K562 (cell line): ENCODE results near the gene UBE2I. TPM values are rescaled to one million over a fixed set of nuclear protein-coding genes. Genes with fewer than 3 reads are reported as not detected.
A peak's percentile ranks its signal among the peaks of the same experiment; 100 is the strongest.

ENCODE experiments used
- ATAC-seq: fragments of 200-7000 bp; cut with Tn5 transposase; 3 replicates; pipeline ENCODE4 v1.9.1; 2020; ENCODE audit warnings: moderate library complexity
- BruUV-seq: library from RNA; stranded (reverse); fragments of 400-500 nt; replicated peaks from 2 replicates; lab custom pipeline; 2021; lab: Mats Ljungman, UMichigan
- CTCF ChIA-PET: fragments of 300-600 bp; formaldehyde crosslinking; extraction: SDS; loops from one replicate; lab custom pipeline; 2021; ENCODE audit warnings: low intra/inter-chr PET ratio; lab: Yijun Ruan, JAX
- POLR2A ChIA-PET: fragments of 300-600, 350-650 bp; sonication (Branson Sonifier 250); formaldehyde crosslinking; extraction: SDS; loops from one replicate; lab custom pipeline; 2021; ENCODE audit warnings: antibody characterized with exemption, inconsistent platforms; lab: Yijun Ruan, JAX
- DNase-seq, 4 experiments: peaks; one replicate each; pipeline versions ENCODE4 v3.0.0 to v3.0.0-alpha.2; 2011 to 2018; ENCODE audit warnings: low spot score in 3 of 4, mixed read lengths in 3 of 4; ENCODE audit errors: extremely low read depth in 1 of 4
- FAIRE-seq: peaks from 2 replicates; lab custom pipeline; 2011; peaks lifted over from hg19 to GRCh38; lab: Jason Lieb, UNC
- H2AFZ ChIP-seq: 2 replicates; pipeline ENCODE4 v1.6.0; 2011; ENCODE audit warnings: low read depth, low read length, control low read depth, inconsistent platforms
- H3K27ac ChIP-seq: fragments of 200-600 bp; 3 replicates; pipeline ENCODE4 v1.8.0; 2011; ENCODE audit warnings: low read depth, mild to moderate bottlenecking, control low read depth, inconsistent platforms, low read length, moderate library complexity, mixed read lengths; ENCODE audit errors: extremely low read depth
- H3K27me3 ChIP-seq, 2 experiments: fragments of 300-600 bp in 1 of 2; 2 replicates in 1 of 2; 3 replicates in 1 of 2; pipeline versions ENCODE4 v1.6.0 to v1.8.0; 2011; ENCODE audit warnings: inconsistent platforms in 2 of 2, low read length in 2 of 2, mild to moderate bottlenecking in 1 of 2, mixed read lengths in 1 of 2, moderate library complexity in 1 of 2; ENCODE audit not compliant: control insufficient read depth in 2 of 2, insufficient read depth in 2 of 2
- H3K36me3 ChIP-seq: fragments of 300-600 bp; 3 replicates; pipeline ENCODE4 v1.8.0; 2011; ENCODE audit warnings: mild to moderate bottlenecking, low read length, inconsistent platforms; ENCODE audit not compliant: control insufficient read depth, insufficient read depth
- H3K4me1 ChIP-seq, 2 experiments: fragments of 200-600 bp in 1 of 2; replicated peaks in 1 of 2; 2 replicates in 1 of 2; 3 replicates in 1 of 2; pipeline versions ENCODE4 v1.5.1 to v1.8.0; 2011; ENCODE audit warnings: inconsistent platforms in 2 of 2, low read length in 2 of 2, mild to moderate bottlenecking in 1 of 2, mixed read lengths in 1 of 2, moderate library complexity in 1 of 2; ENCODE audit not compliant: control insufficient read depth in 2 of 2, insufficient read depth in 2 of 2
- H3K4me2 ChIP-seq: 2 replicates; pipeline ENCODE4 v1.6.1; 2011; ENCODE audit warnings: low read length, control low read depth, inconsistent platforms, mixed read lengths; ENCODE audit not compliant: insufficient read depth
- H3K4me3 ChIP-seq: fragments of 200-600 bp; sonication (generic), shearing (Covaris generic); 2 replicates; pipeline ENCODE4 v1.5.1; 2016; ENCODE audit warnings: control low read depth, inconsistent platforms
- H3K79me2 ChIP-seq: fragments of 200-600 bp; 3 replicates; pipeline ENCODE4 v1.8.0; 2011; ENCODE audit warnings: low read length, inconsistent platforms; ENCODE audit not compliant: control insufficient read depth, insufficient read depth
- H3K9ac ChIP-seq, 2 experiments: 2 replicates each; pipeline versions ENCODE4 v1.6.0 to v1.6.1; 2011; ENCODE audit warnings: low read depth in 2 of 2, low read length in 2 of 2, control low read depth in 1 of 2, inconsistent platforms in 1 of 2, mild to moderate bottlenecking in 1 of 2, mixed read lengths in 1 of 2; ENCODE audit not compliant: insufficient read depth in 1 of 2
- H3K9me1 ChIP-seq: one replicate; pipeline ENCODE4 v1.6.0; 2011; ENCODE audit warnings: inconsistent platforms, mild to moderate bottlenecking, low read length, moderate library complexity; ENCODE audit not compliant: control insufficient read depth, insufficient read depth
- H3K9me3 ChIP-seq: replicated peaks from 2 replicates; pipeline ENCODE4 v1.5.1; 2011; ENCODE audit warnings: low read depth, low read length, inconsistent platforms; ENCODE audit not compliant: control insufficient read depth, insufficient read depth
- H4K20me1 ChIP-seq: replicated peaks from 2 replicates; pipeline ENCODE4 v1.6.1; 2011; ENCODE audit warnings: low read length, inconsistent platforms, mixed read lengths; ENCODE audit not compliant: control insufficient read depth, insufficient read depth
- CBX5 ChIP-seq: IDR thresholded peaks from 2 replicates; pipeline ENCODE4 v1.6.1; 2014; ENCODE audit warnings: low read depth, borderline replicate concordance
- KLF16 ChIP-seq: IDR thresholded peaks from 2 replicates; pipeline ENCODE4 v1.6.1; 2016; ENCODE audit warnings: antibody characterized with exemption
- RBM34 ChIP-seq: fragments of 200-400 bp; formaldehyde crosslinking; IDR thresholded peaks from 2 replicates; pipeline ENCODE4 v1.6.1; 2018; ENCODE audit warnings: low read length, borderline replicate concordance; ENCODE audit not compliant: insufficient read depth
- RFX1 ChIP-seq: fragments of 450-650 bp; IDR thresholded peaks from 2 replicates; pipeline ENCODE4 v1.6.1; 2016; ENCODE audit warnings: mild to moderate bottlenecking, moderate library complexity
- RFX5 ChIP-seq: IDR thresholded peaks from 2 replicates; pipeline ENCODE4 v1.6.1; 2011; ENCODE audit warnings: low read depth, mild to moderate bottlenecking, improper control_type of control experiment, low read length
- ZBTB34 ChIP-seq: fragments of 250-450 bp; sonication (Bioruptor Pico); IDR thresholded peaks from 2 replicates; pipeline ENCODE4 v1.8.0; 2021; ENCODE audit warnings: mild to moderate bottlenecking, moderate library complexity
- WGBS: fragments of 100-300 bp; shearing (Covaris generic); methylation state at CpG from one replicate; pipeline ENCODE4 v1.1.6; 2016; ENCODE audit warnings: low coverage, mixed read lengths; ENCODE audit not compliant: insufficient coverage; ENCODE audit errors: missing lambda C conversion rate; 5-methylcytosine and 5-hydroxymethylcytosine counted together
- in situ Hi-C: fragments of 300-500 bp; cut with MboI; formaldehyde crosslinking; loops from 4 replicates; pipeline ENCODE4 v1.15.0; 2018; ENCODE audit warnings: inconsistent platforms, mixed read lengths
- intact Hi-C: fragments of 100-400 bp; cut with micrococcal nuclease; formaldehyde crosslinking; loops from 2 replicates; pipeline ENCODE4 v1.14.2; 2022
- polyA plus RNA-seq, 8 experiments: library from polyadenylated mRNA; depleted of rRNA in 4 of 8; stranded (reverse) in 5 of 8; unstranded in 3 of 8; fragments of >200 nt; fragmentation: Nextera tagmentation in 2 of 8; fragmentation: Illumina TruSeq in 1 of 8; extraction: Ambion mirVana in 2 of 8; extraction: Trizol in 1 of 8; gene quantifications; 2 replicates each; pipeline versions ENCODE4 v1.2.1 to v1.2.3, GENCODE V29; 2011 to 2014; ENCODE audit warnings: inconsistent platforms in 1 of 8, missing spikeins in 1 of 8
- total RNA-seq, 7 experiments: library from RNA; depleted of rRNA in 6 of 7; stranded (reverse); fragments of >200 nt in 6 of 7; fragmentation: Illumina TruSeq in 2 of 7; extraction: Trizol in 2 of 7; gene quantifications; 2 replicates each; pipeline versions ENCODE4 v1.2.1 to v1.2.3, GENCODE V29; 2011 to 2021; ENCODE audit warnings: low replicate concordance in 1 of 7
- TF ChIP-seq, protein P1 (sequence below): fragments of 250-450 bp; sonication (Bioruptor Pico); IDR thresholded peaks from 2 replicates; pipeline ENCODE4 v1.4.0; 2020; ENCODE audit warnings: mild to moderate bottlenecking, moderate library complexity
- TF ChIP-seq, protein P2 (sequence below), 2 experiments: fragments of 450-650 bp; formaldehyde crosslinking in 1 of 2; IDR thresholded peaks; 2 replicates each; pipeline versions ENCODE4 v1.4.0 to v1.6.1; 2014 to 2020; ENCODE audit warnings: mild to moderate bottlenecking in 2 of 2, borderline replicate concordance in 1 of 2, low read depth in 1 of 2

Gene UBE2I
- total and polyA plus RNA-seq, 9 of the 15 experiments (the other 6 are each of a cell fraction or from before 2014, with no cell fraction given), result 36.6 to 254 (median 104) TPM

DNA sequence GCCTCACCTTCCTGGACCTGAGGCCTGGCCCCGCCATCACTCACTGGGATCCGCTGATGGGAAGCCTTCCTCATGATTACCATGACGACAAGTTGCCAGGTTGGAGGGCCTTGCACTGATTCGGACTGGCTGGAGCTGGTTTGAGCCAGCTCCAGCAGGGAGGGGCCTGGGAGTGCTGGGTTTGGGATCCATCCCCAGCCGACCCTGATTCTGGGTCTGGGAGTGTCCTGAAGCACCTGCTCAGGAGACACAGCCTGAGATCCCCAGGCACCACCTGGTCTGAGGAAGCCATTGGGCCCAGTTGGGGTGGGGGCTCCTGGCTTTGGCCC, 18.1 kb downstream of the UBE2I start:
- H3K4me1 ChIP-seq, result peaks cover 14 to 57% of the 10 kb centered on the region in 2 experiments
- H3K9me3 ChIP-seq, result 0 out of 2 replicates have a peak, but pooled peaks cover 4% of the 10 kb centered on the region
- no peak overlapping the region for H3K27ac ChIP-seq
- no peaks in the 10 kb centered on the region for H4K20me1 ChIP-seq
- ChIA-PET CTCF (no interaction called here), POLR2A (interaction anchor here (1.1 kb wide), 1 partner anchor 16 kb away, joined by 3 read pairs; no protein-coding TSS in a partner anchor)
- WGBS, result 66% methylated on average over 5 of the region's 5 CpGs
- no peak overlapping the region for H2AFZ ChIP-seq
- no peak overlapping the region for H3K4me2 ChIP-seq
- no peaks in the 10 kb centered on the region for H3K27me3 ChIP-seq
- no peak for ATAC-seq
- TF ChIP-seq RBM34, result no peak
- TF ChIP-seq RFX1, result peak; percentile 49
- no peak for TF ChIP-seq CBX5
- peak; percentile 80 for TF ChIP-seq KLF16
- TF ChIP-seq ZBTB34, result no peak
- TF ChIP-seq, protein P1, sequence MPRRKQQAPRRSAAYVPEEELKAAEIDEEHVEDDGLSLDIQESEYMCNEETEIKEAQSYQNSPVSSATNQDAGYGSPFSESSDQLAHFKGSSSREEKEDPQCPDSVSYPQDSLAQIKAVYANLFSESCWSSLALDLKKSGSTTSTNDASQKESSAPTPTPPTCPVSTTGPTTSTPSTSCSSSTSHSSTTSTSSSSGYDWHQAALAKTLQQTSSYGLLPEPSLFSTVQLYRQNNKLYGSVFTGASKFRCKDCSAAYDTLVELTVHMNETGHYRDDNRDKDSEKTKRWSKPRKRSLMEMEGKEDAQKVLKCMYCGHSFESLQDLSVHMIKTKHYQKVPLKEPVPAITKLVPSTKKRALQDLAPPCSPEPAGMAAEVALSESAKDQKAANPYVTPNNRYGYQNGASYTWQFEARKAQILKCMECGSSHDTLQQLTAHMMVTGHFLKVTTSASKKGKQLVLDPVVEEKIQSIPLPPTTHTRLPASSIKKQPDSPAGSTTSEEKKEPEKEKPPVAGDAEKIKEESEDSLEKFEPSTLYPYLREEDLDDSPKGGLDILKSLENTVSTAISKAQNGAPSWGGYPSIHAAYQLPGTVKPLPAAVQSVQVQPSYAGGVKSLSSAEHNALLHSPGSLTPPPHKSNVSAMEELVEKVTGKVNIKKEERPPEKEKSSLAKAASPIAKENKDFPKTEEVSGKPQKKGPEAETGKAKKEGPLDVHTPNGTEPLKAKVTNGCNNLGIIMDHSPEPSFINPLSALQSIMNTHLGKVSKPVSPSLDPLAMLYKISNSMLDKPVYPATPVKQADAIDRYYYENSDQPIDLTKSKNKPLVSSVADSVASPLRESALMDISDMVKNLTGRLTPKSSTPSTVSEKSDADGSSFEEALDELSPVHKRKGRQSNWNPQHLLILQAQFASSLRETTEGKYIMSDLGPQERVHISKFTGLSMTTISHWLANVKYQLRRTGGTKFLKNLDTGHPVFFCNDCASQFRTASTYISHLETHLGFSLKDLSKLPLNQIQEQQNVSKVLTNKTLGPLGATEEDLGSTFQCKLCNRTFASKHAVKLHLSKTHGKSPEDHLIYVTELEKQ (CRISPR knock-in tag), result no peak
- no peak for TF ChIP-seq RFX5
- TF ChIP-seq, protein P2, sequence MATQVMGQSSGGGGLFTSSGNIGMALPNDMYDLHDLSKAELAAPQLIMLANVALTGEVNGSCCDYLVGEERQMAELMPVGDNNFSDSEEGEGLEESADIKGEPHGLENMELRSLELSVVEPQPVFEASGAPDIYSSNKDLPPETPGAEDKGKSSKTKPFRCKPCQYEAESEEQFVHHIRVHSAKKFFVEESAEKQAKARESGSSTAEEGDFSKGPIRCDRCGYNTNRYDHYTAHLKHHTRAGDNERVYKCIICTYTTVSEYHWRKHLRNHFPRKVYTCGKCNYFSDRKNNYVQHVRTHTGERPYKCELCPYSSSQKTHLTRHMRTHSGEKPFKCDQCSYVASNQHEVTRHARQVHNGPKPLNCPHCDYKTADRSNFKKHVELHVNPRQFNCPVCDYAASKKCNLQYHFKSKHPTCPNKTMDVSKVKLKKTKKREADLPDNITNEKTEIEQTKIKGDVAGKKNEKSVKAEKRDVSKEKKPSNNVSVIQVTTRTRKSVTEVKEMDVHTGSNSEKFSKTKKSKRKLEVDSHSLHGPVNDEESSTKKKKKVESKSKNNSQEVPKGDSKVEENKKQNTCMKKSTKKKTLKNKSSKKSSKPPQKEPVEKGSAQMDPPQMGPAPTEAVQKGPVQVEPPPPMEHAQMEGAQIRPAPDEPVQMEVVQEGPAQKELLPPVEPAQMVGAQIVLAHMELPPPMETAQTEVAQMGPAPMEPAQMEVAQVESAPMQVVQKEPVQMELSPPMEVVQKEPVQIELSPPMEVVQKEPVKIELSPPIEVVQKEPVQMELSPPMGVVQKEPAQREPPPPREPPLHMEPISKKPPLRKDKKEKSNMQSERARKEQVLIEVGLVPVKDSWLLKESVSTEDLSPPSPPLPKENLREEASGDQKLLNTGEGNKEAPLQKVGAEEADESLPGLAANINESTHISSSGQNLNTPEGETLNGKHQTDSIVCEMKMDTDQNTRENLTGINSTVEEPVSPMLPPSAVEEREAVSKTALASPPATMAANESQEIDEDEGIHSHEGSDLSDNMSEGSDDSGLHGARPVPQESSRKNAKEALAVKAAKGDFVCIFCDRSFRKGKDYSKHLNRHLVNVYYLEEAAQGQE (IDR thresholded peaks at IDR 0.05; ENCODE audit: borderline replicate concordance), result peak; percentile 96
- TF ChIP-seq, protein P2 (CRISPR knock-in tag; IDR thresholded peaks at IDR 0.05; ENCODE audit: low read depth), result no peak
- no peaks in the 10 kb centered on the region for H3K9me1 ChIP-seq
- H3K79me2 ChIP-seq, result no peaks in the 10 kb centered on the region
- FAIRE-seq, result no peak
- no peak for DNase-seq
- intact Hi-C loops, result no loop called here
- H3K9ac ChIP-seq, result peak overlapping the region in 1 of 2 experiments; percentile 22; a peak in 1 of 4 replicates
- in situ Hi-C loops, result no loop called here
- no peak overlapping the region for H3K4me3 ChIP-seq
- H3K36me3 ChIP-seq, result peaks cover 23% of the 10 kb centered on the region; the same call in 1 of the 3 replicates
- BruUV-seq, result no TSS peak
